Thymus (tissue), 11 donors: ENCODE data around the gene IFIT2. TPM values are rescaled to one million over a fixed set of nuclear protein-coding genes. Genes with fewer than 3 reads are reported as not detected.

Experiments
- DNase-seq, 9 donors: peaks; one replicate each; pipeline ENCODE4 v3.0.0-alpha.2; 2013; ENCODE audit warnings: low spot score in 9 of 9, low read depth in 6 of 9, missing footprints in 1 of 9
- H3K27ac ChIP-seq, 2 donors: one replicate each; pipeline ENCODE4 v1.5.1; 2013; ENCODE audit warnings: control low read depth in 1 of 2, low read depth in 1 of 2, low read length in 1 of 2, mild to moderate bottlenecking in 1 of 2, moderate library complexity in 1 of 2
- H3K27me3 ChIP-seq, 2 donors: one replicate each; pipeline ENCODE4 v1.5.1; 2013; ENCODE audit warnings: low read length in 1 of 2; ENCODE audit not compliant: control insufficient read depth in 2 of 2, insufficient read depth in 1 of 2
- H3K36me3 ChIP-seq, 2 donors: one replicate each; pipeline ENCODE4 v1.5.1; 2013; ENCODE audit warnings: low read length in 1 of 2, mild to moderate bottlenecking in 1 of 2, moderate library complexity in 1 of 2; ENCODE audit not compliant: control insufficient read depth in 2 of 2, insufficient read depth in 2 of 2
- H3K4me1 ChIP-seq, 2 donors: one replicate each; pipeline ENCODE4 v1.5.1; 2013; ENCODE audit warnings: low read length in 2 of 2; ENCODE audit not compliant: control insufficient read depth in 2 of 2, insufficient read depth in 2 of 2
- H3K4me3 ChIP-seq, 2 donors: one replicate each; pipeline ENCODE4 v1.5.1; 2013; ENCODE audit warnings: low read length in 2 of 2, control low read depth in 1 of 2, mild to moderate bottlenecking in 1 of 2
- H3K9me3 ChIP-seq, 2 donors: one replicate each; pipeline ENCODE4 v1.5.1; 2013; ENCODE audit warnings: low read length in 1 of 2, mild to moderate bottlenecking in 1 of 2; ENCODE audit not compliant: control insufficient read depth in 2 of 2, insufficient read depth in 1 of 2
- WGBS: extraction: QIAGEN DNeasy Blood & Tissue Kit; methylation state at CpG from one replicate; pipeline ENCODE4 v1.1.7; 2013; 5-methylcytosine and 5-hydroxymethylcytosine counted together
- polyA plus RNA-seq: library from polyadenylated mRNA; stranded (reverse); fragments of 200-250 nt; gene quantifications from one replicate; pipeline ENCODE4 v1.2.3, GENCODE V29; 2013
- total RNA-seq: library from RNA; stranded (reverse); fragments of 120-200 nt; gene quantifications from one replicate; pipeline ENCODE4 v1.2.4, GENCODE V29; 2013
- donor health status: healthy.

IFIT2 gene
- total and polyA plus RNA-seq, 2 donors = 8.7 to 16.0 TPM

- Histone ChIP-seq H3K27me3 (no peaks in the 10 kb centered on the region), H3K9me3 (no peaks in the 10 kb centered on the region), H3K4me1 (no peaks in the 10 kb centered on the region), H3K4me3 (no peak overlapping the region), H3K27ac (peak overlapping the region in 1 of 2 donors; percentile 73), H3K36me3 (no peaks in the 10 kb centered on the region)
- no peak for DNase-seq
- 94% methylated on average over 6 of the region's 6 CpGs for WGBS
Measured at GRCh38 chr10:89275383-89275782, 26.5 kb upstream of the IFIT2 start.

- Histone ChIP-seq H3K27ac (peak overlapping the region; percentile 63 to 69), H3K27me3 (no peaks in the 10 kb centered on the region), H3K36me3 (no peaks in the 10 kb centered on the region), H3K9me3 (no peaks in the 10 kb centered on the region), H3K4me3 (no peak overlapping the region), H3K4me1 (no peaks in the 10 kb centered on the region)
- peak in 1 of 9 donors; percentile 19 for DNase-seq
- 95% methylated on average over 1 of the region's 1 CpG for WGBS
Measured at GRCh38 chr10:89278034-89278535, 23.8 kb upstream of the IFIT2 start.

- Histone ChIP-seq H3K36me3 (no peaks in the 10 kb centered on the region), H3K4me1 (peaks cover 0 to 3% of the 10 kb centered on the region in 2 donors), H3K9me3 (no peaks in the 10 kb centered on the region), H3K27ac (peak overlapping the region in 1 of 2 donors; percentile 38), H3K27me3 (no peaks in the 10 kb centered on the region), H3K4me3 (no peak overlapping the region)
- no peak for DNase-seq
Measured at GRCh38 chr10:89278900-89279392, 22.9 kb upstream of the IFIT2 start.

- 83% methylated on average over 1 of the region's 1 CpG for WGBS
- Histone ChIP-seq H3K36me3 (no peaks in the 10 kb centered on the region), H3K4me3 (no peak overlapping the region), H3K27me3 (no peaks in the 10 kb centered on the region), H3K4me1 (peaks cover 0 to 5% of the 10 kb centered on the region in 2 donors), H3K9me3 (no peaks in the 10 kb centered on the region), H3K27ac (peak overlapping the region in 1 of 2 donors; percentile 38)
- DNase-seq = no peak
Measured at GRCh38 chr10:89279421-89279869, 22.4 kb upstream of the IFIT2 start.

- H3K4me1 ChIP-seq = peaks cover 0 to 5% of the 10 kb centered on the region in 2 donors
- no peak overlapping the region for H3K27ac ChIP-seq
Measured at GRCh38 chr10:89280508-89280907, 21.3 kb upstream of the IFIT2 start.

GRCh38 chr10:89281606-89282395 lies 20.0 kb upstream of the IFIT2 start:
- 87% methylated on average over 4 of the region's 4 CpGs for WGBS
- Histone ChIP-seq H3K4me3 (no peak overlapping the region), H3K36me3 (no peaks in the 10 kb centered on the region), H3K9me3 (no peaks in the 10 kb centered on the region), H3K27ac (no peak overlapping the region), H3K27me3 (no peaks in the 10 kb centered on the region), H3K4me1 (peaks cover 0 to 5% of the 10 kb centered on the region in 2 donors)
- no peak for DNase-seq

More at GRCh38 chr10:89280508-89280907, 21.3 kb upstream of the IFIT2 start:
- no peaks in the 10 kb centered on the region for H3K36me3 ChIP-seq
- no peak for DNase-seq
- H3K4me3 ChIP-seq = no peak overlapping the region
- WGBS = 95% methylated on average over 3 of the region's 3 CpGs
- H3K9me3 ChIP-seq = no peaks in the 10 kb centered on the region
- no peaks in the 10 kb centered on the region for H3K27me3 ChIP-seq

GRCh38 chr10:89283025-89283935 lies 18.6 kb upstream of the IFIT2 start:
- 66% methylated on average over 6 of the region's 6 CpGs for WGBS
- Histone ChIP-seq H3K27ac (peak overlapping the region in 1 of 2 donors; percentile 7), H3K36me3 (no peaks in the 10 kb centered on the region), H3K9me3 (no peaks in the 10 kb centered on the region), H3K4me3 (no peak overlapping the region), H3K4me1 (peaks cover 0 to 5% of the 10 kb centered on the region in 2 donors), H3K27me3 (no peaks in the 10 kb centered on the region)
- no peak for DNase-seq

- DNase-seq = no peak
- Histone ChIP-seq H3K36me3 (no peaks in the 10 kb centered on the region), H3K4me1 (peaks cover 0 to 5% of the 10 kb centered on the region in 2 donors), H3K4me3 (no peak overlapping the region), H3K9me3 (no peaks in the 10 kb centered on the region), H3K27ac (peak overlapping the region in 1 of 2 donors; percentile 31), H3K27me3 (no peaks in the 10 kb centered on the region)
- 85% methylated on average over 4 of the region's 4 CpGs for WGBS
Measured at GRCh38 chr10:89283936-89284475, 17.8 kb upstream of the IFIT2 start.
